ENCODE measurements around the gene CLDN5.

CLDN5 gene

DNA sequence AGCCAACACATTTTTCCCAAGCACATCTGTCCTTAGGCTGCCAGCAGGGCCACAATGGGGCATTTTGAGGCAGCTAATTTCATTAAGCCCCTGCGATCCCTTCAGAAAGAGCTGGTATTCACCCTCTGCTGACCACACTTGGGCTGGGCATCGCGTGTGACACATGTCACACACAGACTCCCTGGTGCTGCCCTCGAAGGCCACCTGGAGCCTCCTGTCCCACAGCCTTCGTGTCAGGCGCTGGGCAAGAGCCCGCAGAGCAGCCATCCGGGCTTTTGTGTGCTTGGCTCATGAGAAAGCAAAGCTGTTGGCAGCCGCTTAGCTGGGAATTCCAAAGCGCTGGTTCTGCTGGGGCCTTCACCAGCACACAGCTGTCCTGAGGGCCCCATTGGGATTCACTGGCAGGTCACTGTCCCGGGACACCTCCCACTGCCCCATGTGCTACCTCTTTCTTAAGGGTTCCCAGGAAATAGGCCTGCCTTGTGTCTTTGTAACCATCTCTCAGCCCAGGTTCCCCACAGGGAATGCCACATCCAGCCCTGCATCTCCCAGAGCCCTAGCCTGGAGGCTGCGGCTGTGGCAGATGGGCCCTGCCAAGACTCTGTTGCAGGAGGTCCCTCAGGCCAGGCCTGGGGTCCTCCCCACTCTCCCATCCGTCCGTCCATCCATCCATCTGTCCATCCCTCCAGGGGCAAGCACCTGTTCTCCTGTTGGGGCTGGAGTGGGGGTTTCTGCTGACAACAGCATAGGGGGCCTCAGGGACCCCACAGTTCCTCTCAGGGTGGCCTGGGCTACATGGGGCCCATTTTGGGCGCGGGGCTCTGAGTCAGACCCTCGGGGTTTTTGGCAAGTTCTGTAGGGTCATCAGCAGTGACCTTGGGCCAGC is 4.9 kb downstream of the CLDN5 start:
- TF ChIP-seq, protein P1, sequence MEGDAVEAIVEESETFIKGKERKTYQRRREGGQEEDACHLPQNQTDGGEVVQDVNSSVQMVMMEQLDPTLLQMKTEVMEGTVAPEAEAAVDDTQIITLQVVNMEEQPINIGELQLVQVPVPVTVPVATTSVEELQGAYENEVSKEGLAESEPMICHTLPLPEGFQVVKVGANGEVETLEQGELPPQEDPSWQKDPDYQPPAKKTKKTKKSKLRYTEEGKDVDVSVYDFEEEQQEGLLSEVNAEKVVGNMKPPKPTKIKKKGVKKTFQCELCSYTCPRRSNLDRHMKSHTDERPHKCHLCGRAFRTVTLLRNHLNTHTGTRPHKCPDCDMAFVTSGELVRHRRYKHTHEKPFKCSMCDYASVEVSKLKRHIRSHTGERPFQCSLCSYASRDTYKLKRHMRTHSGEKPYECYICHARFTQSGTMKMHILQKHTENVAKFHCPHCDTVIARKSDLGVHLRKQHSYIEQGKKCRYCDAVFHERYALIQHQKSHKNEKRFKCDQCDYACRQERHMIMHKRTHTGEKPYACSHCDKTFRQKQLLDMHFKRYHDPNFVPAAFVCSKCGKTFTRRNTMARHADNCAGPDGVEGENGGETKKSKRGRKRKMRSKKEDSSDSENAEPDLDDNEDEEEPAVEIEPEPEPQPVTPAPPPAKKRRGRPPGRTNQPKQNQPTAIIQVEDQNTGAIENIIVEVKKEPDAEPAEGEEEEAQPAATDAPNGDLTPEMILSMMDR (IDR thresholded peaks at IDR 0.05): no peak

DNA sequence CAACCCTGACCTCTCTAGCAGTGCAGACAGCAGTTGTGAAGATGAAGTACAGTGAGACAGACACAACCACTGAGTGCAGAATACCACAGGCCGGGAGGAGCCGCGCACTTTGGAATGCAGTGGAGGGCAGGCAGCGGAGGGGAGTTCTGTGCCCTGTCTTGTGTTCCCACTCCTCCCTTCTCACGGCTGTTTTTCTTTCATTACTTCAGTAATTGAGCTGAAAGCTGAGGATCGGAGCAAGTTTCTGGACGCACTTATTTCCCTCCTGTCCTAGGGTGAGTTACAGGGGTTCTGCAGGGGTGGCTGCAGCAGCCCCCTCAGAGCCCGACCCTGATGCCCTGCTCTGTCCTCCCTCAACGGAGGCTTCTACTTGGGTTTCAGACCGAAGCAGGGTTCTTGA is 5.6 kb downstream of the CLDN5 start:
- TF ChIP-seq, protein P1 (IDR thresholded peaks at IDR 0.05): no peak

DNA sequence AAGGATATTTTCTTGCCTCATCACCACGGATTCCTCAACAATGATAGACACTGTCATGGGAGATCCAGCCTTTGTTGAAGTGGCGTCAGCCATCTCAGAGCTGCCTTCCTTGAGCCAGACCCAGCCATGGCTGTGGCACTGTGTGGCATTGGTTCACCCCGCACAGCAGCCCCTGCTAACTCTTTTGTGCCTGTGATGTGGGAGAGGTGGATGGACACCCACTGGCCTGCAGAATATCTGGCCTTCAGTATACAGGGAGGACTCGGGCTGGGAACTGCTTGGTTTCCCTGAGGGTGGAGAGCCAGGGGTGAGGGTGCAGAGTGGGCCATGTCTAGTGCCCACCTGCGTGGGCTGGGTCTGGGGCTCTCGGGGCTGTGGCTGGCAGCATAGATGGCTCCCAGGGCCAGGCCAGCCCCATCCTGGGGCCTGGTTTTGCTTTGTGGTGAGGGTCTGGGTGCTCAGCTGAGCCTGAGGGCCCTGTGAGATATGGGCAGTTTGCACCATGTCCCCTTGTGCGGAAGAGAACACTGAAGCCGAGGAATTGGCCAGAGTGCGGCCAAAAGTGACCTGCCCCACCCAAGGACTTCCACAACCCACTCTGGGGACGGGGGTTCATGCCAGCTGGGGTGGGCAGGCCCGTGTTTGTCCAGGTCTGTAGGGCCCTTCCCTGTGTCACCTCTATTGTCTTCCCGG is 6.1 kb downstream of the CLDN5 start:
- TF ChIP-seq, protein P1 (IDR thresholded peaks at IDR 0.05): no peak

DNA sequence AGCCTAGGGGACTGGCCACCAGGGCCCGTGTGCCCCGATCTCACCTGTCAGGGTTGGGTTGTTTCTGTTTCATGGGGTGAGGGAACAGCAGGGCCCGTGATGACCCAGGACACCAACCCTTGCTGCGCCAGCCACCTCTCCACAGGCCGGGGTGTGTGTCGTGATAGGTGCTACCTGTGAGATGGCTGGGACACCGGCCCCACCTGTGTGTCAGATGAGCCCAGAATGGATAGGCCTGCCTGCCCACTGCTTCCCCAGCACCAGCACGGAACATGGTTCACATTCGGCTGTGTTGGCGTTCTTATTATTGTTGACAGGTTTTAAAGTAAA is 7.1 kb downstream of the CLDN5 start:
- TF ChIP-seq, protein P1 (IDR thresholded peaks at IDR 0.05): no peak

DNA sequence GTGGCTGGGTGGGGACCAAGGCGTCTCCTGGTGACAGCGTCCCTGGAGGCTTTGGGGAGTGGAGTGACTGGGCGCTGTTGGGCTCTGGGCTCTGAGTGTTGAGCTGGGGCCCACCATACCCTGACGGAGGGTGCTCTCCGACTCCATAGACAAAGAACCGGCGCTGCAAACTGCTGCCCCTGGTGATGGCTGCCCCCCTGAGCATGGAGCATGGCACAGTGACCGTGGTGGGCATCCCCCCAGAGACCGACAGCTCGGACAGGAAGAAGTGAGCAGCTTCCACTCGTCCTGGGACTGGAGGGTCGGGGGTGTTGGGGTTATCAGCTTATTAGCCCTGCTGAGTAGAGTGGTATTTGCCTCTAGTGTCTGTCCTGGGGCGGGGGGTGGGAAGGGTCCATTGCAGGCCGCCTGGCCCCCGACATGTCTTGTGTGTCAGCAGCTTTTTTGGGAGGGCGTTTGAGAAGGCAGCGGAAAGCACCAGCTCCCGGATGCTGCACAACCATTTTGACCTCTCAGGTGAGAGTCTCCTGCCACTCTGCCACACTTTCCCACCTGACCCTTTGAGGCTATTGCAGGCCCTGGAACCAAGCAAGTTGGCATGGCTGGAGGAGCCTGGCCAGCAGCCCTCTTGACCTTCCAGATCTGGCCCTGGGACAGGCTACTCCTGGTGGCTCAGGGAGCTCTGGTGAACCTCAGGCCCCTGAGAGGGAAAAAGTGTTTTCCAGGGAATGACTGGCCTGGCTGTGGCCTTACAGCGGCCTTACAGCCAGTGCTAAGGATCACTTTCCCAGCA is 7.6 kb downstream of the CLDN5 start:
- TF ChIP-seq, protein P1 (IDR thresholded peaks at IDR 0.05): no peak

DNA sequence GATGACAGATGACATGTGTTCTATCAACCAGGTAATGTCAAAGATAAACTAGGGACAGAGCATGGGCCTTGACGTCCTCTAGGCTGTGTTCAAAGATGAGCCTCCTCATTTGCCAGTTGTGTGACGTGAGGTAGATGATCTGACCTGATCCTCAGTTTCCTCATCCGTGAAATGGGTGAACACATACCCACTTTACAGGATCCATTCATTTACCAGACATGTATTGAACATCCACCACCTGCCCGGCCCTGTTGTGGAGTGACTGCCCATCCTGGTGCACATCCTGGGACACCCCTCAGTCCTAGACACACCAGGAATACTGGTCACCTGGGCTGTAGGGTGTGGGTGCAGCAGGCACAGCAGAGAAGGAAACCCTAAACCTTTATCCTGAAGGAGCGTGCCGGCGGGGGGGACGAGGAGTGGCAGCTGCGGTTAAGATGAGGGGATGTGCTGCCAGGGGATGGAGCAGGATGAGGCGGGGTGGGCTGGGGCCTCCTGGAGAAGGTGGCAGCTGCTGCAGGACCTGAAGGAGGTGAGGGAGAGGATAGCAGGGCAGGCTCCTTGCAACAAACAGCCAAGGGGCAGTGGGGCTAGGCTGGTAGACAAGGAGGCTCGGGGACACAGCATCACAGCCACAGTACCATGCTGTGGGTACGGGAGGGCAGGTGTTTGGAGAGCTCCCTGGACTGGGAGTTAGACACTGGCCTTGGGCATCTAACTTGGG is 8.4 kb downstream of the CLDN5 start:
- TF ChIP-seq, protein P1 (IDR thresholded peaks at IDR 0.05): no peak

Data from LNCAP (cell line).